Smooth muscle cell (in vitro differentiated cells): ENCODE data around the gene CEP112. TPM values are rescaled to one million over a fixed set of nuclear protein-coding genes. Genes with fewer than 3 reads are reported as not detected.

Experiments used
- DNase-seq: peaks from one replicate; lab custom pipeline; 2025; ENCODE audit not compliant: unreplicated experiment; lab: John Stamatoyannopoulos, UW
- H2AFZ ChIP-seq: fragments of 200-600 bp; sonication (generic); 2 replicates; pipeline ENCODE4 v1.6.0; 2016; ENCODE audit warnings: antibody characterized with exemption, low read depth, mild to moderate bottlenecking
- H3F3A ChIP-seq: fragments of 200-600 bp; sonication (generic); 2 replicates; pipeline ENCODE4 v1.6.0; 2017; ENCODE audit warnings: antibody characterized with exemption, low read depth
- H3K27ac ChIP-seq: fragments of 200-600 bp; sonication (generic); 2 replicates; pipeline ENCODE4 v1.5.1; 2016; ENCODE audit warnings: low read depth, mild to moderate bottlenecking
- H3K27me3 ChIP-seq: fragments of 200-600 bp; sonication (generic); 2 replicates; pipeline ENCODE4 v1.6.1; 2016; ENCODE audit warnings: low read depth, mild to moderate bottlenecking
- H3K36me3 ChIP-seq: fragments of 200-600 bp; sonication (generic); 2 replicates; pipeline ENCODE4 v1.5.1; 2016; ENCODE audit warnings: low read depth
- H3K4me1 ChIP-seq: fragments of 200-600 bp; sonication (generic); 2 replicates; pipeline ENCODE4 v1.5.1; 2016; ENCODE audit warnings: low read depth
- H3K4me2 ChIP-seq: fragments of 200-600 bp; sonication (generic); 2 replicates; pipeline ENCODE4 v1.6.0; 2016; ENCODE audit warnings: mild to moderate bottlenecking
- H3K4me3 ChIP-seq: fragments of 200-600 bp; sonication (generic); 2 replicates; pipeline ENCODE4 v1.5.1; 2016; ENCODE audit warnings: mild to moderate bottlenecking
- H3K79me2 ChIP-seq: fragments of 200-600 bp; sonication (generic); 2 replicates; pipeline ENCODE4 v1.6.0; 2016; ENCODE audit warnings: low read depth, mild to moderate bottlenecking
- H3K9ac ChIP-seq: fragments of 200-600 bp; sonication (generic); 2 replicates; pipeline ENCODE4 v1.6.0; 2016; ENCODE audit warnings: low read depth
- H3K9me3 ChIP-seq: fragments of 200-600 bp; sonication (generic); replicated peaks from 2 replicates; pipeline ENCODE4 v1.5.1; 2016; ENCODE audit warnings: low read depth
- H4K20me1 ChIP-seq: fragments of 200-600 bp; sonication (generic); 2 replicates; pipeline ENCODE4 v1.6.0; 2016; ENCODE audit warnings: low read depth
- CTCF ChIP-seq: fragments of 200-600 bp; sonication (generic); IDR thresholded peaks from 2 replicates; pipeline ENCODE4 v1.5.1; 2017; ENCODE audit warnings: borderline replicate concordance, mild to moderate bottlenecking, antibody characterized with exemption; ENCODE audit not compliant: insufficient read depth, poor library complexity, severe bottlenecking
- WGBS: methylation state at CpG from one replicate; pipeline ENCODE4 v1.1.7; 2016; ENCODE audit warnings: low lambda C conversion rate; 5-methylcytosine and 5-hydroxymethylcytosine counted together
- polyA plus RNA-seq: library from polyadenylated mRNA; unstranded; fragments of >200 nt; fragmentation: Nextera tagmentation; extraction: Ambion mirVana; gene quantifications from 2 replicates; pipeline ENCODE4 v1.2.1, GENCODE V29; 2016
- total RNA-seq: library from RNA; depleted of rRNA; stranded (reverse); fragments of >200 nt; gene quantifications from 2 replicates; pipeline ENCODE4 v1.2.3, GENCODE V29; 2014

CEP112 gene
- total and polyA plus RNA-seq, 2 experiments from 2014 or later: 8.3 to 9.9 TPM

GRCh38 chr17:65593855-65594845 lies 597.8 kb downstream of the CEP112 start:
- Histone ChIP-seq H3K36me3 (no peaks in the 10 kb centered on the region), H3K79me2 (no peaks in the 10 kb centered on the region), H3K27me3 (no peaks in the 10 kb centered on the region), H4K20me1 (no peaks in the 10 kb centered on the region), H3F3A (peaks cover 15% of the 10 kb centered on the region), H3K4me3 (peak overlapping the region; percentile 40), H3K27ac (peak overlapping the region; percentile 78), H3K4me1 (peaks cover 24% of the 10 kb centered on the region), H3K9me3 (no peaks in the 10 kb centered on the region), H3K4me2 (peak overlapping the region; percentile 87), H3K9ac (peak overlapping the region; percentile 7), H2AFZ (peak overlapping the region; percentile 81)
- WGBS: 6% methylated on average over 18 of the region's 18 CpGs
- no peak for TF ChIP-seq CTCF
- no peak for DNase-seq

GRCh38 chr17:65593092-65593854 lies 598.7 kb downstream of the CEP112 start:
- TF ChIP-seq CTCF: no peak
- Histone ChIP-seq H3K4me3 (peak overlapping the region; percentile 40), H3F3A (peaks cover 15% of the 10 kb centered on the region), H3K4me1 (peaks cover 24% of the 10 kb centered on the region), H3K9me3 (no peaks in the 10 kb centered on the region), H3K9ac (no peak overlapping the region), H3K27me3 (no peaks in the 10 kb centered on the region), H3K79me2 (no peaks in the 10 kb centered on the region), H3K27ac (no peak overlapping the region), H4K20me1 (no peaks in the 10 kb centered on the region), H2AFZ (no peak overlapping the region), H3K4me2 (peak overlapping the region; percentile 87), H3K36me3 (no peaks in the 10 kb centered on the region)
- DNase-seq: no peak
- WGBS: 44% methylated on average over 19 of the region's 19 CpGs

GRCh38 chr17:65592125-65592965 lies 599.6 kb downstream of the CEP112 start:
- no peak overlapping the region for H3K9ac ChIP-seq
- H3K27me3 ChIP-seq: no peaks in the 10 kb centered on the region
- H2AFZ ChIP-seq: no peak overlapping the region
- peaks cover 15% of the 10 kb centered on the region for H3F3A ChIP-seq
- H3K9me3 ChIP-seq: no peaks in the 10 kb centered on the region
- no peaks in the 10 kb centered on the region for H4K20me1 ChIP-seq
- TF ChIP-seq CTCF: no peak
- WGBS: 80% methylated on average over 7 of the region's 7 CpGs
- H3K79me2 ChIP-seq: no peaks in the 10 kb centered on the region
- no peak overlapping the region for H3K4me2 ChIP-seq
- no peak for DNase-seq
- H3K4me3 ChIP-seq: no peak overlapping the region
- H3K36me3 ChIP-seq: no peaks in the 10 kb centered on the region
- H3K4me1 ChIP-seq: peaks cover 24% of the 10 kb centered on the region
- H3K27ac ChIP-seq: no peak overlapping the region
